Right cardiac atrium (tissue), 5 donors: ENCODE results near the gene KCNC3. TPM values are rescaled to one million over a fixed set of nuclear protein-coding genes. Genes with fewer than 3 reads are reported as not detected.

Source experiments
- ATAC-seq, 2 donors: fragments of 200-7000 bp; cut with Tn5 transposase; one replicate each; pipeline versions ENCODE4 v1.8.0 to v1.9.1; 2020; ENCODE audit warnings: moderate library complexity in 2 of 2, mild to moderate bottlenecking in 1 of 2
- DNase-seq, 3 donors: peaks; one replicate each; pipeline ENCODE4 v3.0.0-alpha.2; 2020
- H3K27ac ChIP-seq: one replicate; pipeline ENCODE4 v1.5.1; 2013; ENCODE audit warnings: mild to moderate bottlenecking, low read length, control low read depth, moderate library complexity
- H3K27me3 ChIP-seq: one replicate; pipeline ENCODE4 v1.6.1; 2013; ENCODE audit not compliant: control insufficient read depth, insufficient read depth
- H3K4me1 ChIP-seq: one replicate; pipeline ENCODE4 v1.6.1; 2013; ENCODE audit warnings: low read length; ENCODE audit not compliant: control insufficient read depth, insufficient read depth
- H3K4me3 ChIP-seq: one replicate; pipeline ENCODE4 v1.5.1; 2013; ENCODE audit warnings: low read length, control low read depth
- H3K9me3 ChIP-seq: one replicate; pipeline ENCODE4 v1.6.1; 2013; ENCODE audit warnings: low read length; ENCODE audit not compliant: control insufficient read depth
- WGBS: extraction: QIAGEN DNeasy Blood & Tissue Kit; methylation state at CpG from one replicate; pipeline ENCODE4 v1.1.7; 2013; 5-methylcytosine and 5-hydroxymethylcytosine counted together
- intact Hi-C, 4 donors: fragments of 100-400 bp; cut with DNase I; formaldehyde crosslinking; loops; one replicate each; pipeline versions ENCODE4 v1.11.0 to v1.14.0; 2022 to 2023
- polyA plus RNA-seq: library from polyadenylated mRNA; stranded (reverse); fragments of 200-250 nt; gene quantifications from one replicate; pipeline ENCODE4 v1.2.3, GENCODE V29; 2013
- total RNA-seq, 4 donors: library from RNA; stranded (reverse); fragmentation: NEBNext Ultra II Directional; extraction: Animal tissue kit (Norgen Biotek cat#: 25700); gene quantifications; one replicate each; pipeline ENCODE4 v1.2.1, GENCODE V29; 2021
- donor health status: healthy with polysubstance abuse.
- donor health status: DM: no; HTN: yes; CAD: no.
- donor health status: DM: no; HTN: no; CAD: no.
- donor health status: DM: no; HTN: yes; CAD: no; lungs with severe emphysema.
- donor health status: DM: yes; HTN: yes; CAD: no.

The KCNC3 gene
- total and polyA plus RNA-seq, 5 donors, result 3.0 to 6.1 (median 4.8) TPM

- DNase-seq, result no peak
- intact Hi-C loops, result no loop called here
- Histone ChIP-seq H3K4me3 (no peak overlapping the region), H3K27me3 (no peaks in the 10 kb centered on the region), H3K9me3 (no peaks in the 10 kb centered on the region), H3K27ac (no peak overlapping the region), H3K4me1 (no peaks in the 10 kb centered on the region)
- ATAC-seq, result peak in 1 of 2 donors; percentile 43
- WGBS, result 22% methylated on average over 20 of the region's 20 CpGs
Measured at GRCh38 chr19:50266896-50267295, 62.3 kb downstream of the KCNC3 start.

- no peaks in the 10 kb centered on the region for H3K9me3 ChIP-seq
- H3K4me3 ChIP-seq, result no peak overlapping the region
- no peak overlapping the region for H3K27ac ChIP-seq
- H3K4me1 ChIP-seq, result no peaks in the 10 kb centered on the region
- WGBS, result 90% methylated on average over 8 of the region's 8 CpGs
- H3K27me3 ChIP-seq, result no peaks in the 10 kb centered on the region
- intact Hi-C loops, result no loop called here
- ATAC-seq (no peak), DNase-seq (no peak)
Measured at GRCh38 chr19:50266041-50266440, 63.1 kb downstream of the KCNC3 start.

DNA sequence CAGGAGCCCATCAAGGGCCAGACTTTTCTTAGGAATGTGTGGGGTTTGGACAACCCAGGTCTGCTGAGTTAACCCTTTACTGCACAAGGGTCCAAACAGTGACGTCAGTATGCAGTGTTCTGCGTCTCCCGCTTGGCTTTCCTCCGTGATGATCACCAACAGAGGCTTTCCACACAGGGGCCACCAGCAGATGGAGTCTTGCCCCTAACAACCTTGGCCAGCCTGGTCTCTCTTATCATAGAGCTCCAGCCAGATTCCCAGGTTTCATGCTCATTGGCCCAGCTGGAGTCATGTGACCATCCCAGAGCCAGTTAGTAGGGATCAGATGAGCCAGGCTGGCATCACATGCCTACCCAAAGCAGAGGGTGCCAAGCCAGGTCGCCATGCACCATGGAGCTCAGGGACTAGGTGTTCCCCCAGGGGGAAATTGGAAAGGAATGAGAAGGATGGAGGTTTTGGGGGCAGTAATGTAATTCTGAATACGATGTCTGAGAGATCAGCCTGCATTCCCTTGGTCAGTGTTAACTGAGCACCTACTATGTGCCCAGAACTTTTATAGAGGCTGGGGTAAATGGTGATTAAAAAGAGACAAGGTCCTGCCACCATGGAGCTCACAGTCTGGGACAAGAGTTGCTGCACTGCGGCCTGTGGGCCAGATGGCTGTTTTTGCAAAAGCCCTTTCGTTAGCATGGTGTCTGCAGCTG lies 64.5 kb downstream of the KCNC3 start:
- H3K9me3 ChIP-seq, result no peaks in the 10 kb centered on the region
- DNase-seq, result no peak
- intact Hi-C loops, result no loop called here
- WGBS, result 79% methylated on average over 8 of the region's 8 CpGs
- no peak for ATAC-seq
- no peak overlapping the region for H3K4me3 ChIP-seq
- H3K27me3 ChIP-seq, result no peaks in the 10 kb centered on the region
- H3K4me1 ChIP-seq, result no peaks in the 10 kb centered on the region
- no peak overlapping the region for H3K27ac ChIP-seq

DNA sequence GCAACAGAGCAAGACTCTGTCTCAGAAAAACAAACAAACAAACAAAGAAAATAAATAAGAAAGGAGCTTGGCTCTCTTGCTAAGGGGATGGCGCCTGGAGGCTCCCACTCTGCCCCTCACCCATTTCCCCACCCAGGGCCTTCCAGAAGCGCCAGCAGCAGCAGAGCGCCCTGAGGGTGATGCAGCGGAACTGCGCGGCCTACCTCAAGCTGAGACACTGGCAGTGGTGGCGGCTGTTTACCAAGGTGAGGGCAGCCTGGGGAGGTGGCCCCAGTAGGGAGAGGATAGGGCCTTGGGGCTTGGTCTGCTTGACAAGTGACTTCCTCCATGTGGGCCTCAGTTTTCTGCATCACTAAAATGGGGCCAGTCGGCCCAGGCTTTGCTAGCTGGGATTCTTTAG lies 66.0 kb downstream of the KCNC3 start:
- WGBS, result 90% methylated on average over 8 of the region's 8 CpGs
- intact Hi-C loops, result no loop called here
- H3K9me3 ChIP-seq, result no peaks in the 10 kb centered on the region
- H3K4me1 ChIP-seq, result no peaks in the 10 kb centered on the region
- DNase-seq (no peak), ATAC-seq (no peak)
- no peaks in the 10 kb centered on the region for H3K27me3 ChIP-seq
- no peak overlapping the region for H3K4me3 ChIP-seq
- no peak overlapping the region for H3K27ac ChIP-seq

Other genes with a start within 250 kb of the KCNC3 start
- not detected for gene IZUMO2, start 166.1 kb downstream of the KCNC3 start, total RNA-seq
- gene IZUMO2, start 166.1 kb downstream of the KCNC3 start, polyA plus RNA-seq, result not detected
- gene MYH14, start 125.8 kb downstream of the KCNC3 start, total RNA-seq, result 10 to 100 TPM; 69.9 to 92.9 (median 76.5) TPM
- 73.6 TPM for gene MYH14, start 125.8 kb downstream of the KCNC3 start, polyA plus RNA-seq
- under 1 TPM in 3 of 4 donors, not detected in 1; 0.43 to 0.84 (median 0.56) TPM for gene NAPSA, start 36.3 kb upstream of the KCNC3 start, total RNA-seq
- 0.72 TPM for gene NAPSA, start 36.3 kb upstream of the KCNC3 start, polyA plus RNA-seq
- 10 to 100 TPM; 68.3 to 74.5 (median 70.2) TPM for gene NR1H2, start 47.1 kb upstream of the KCNC3 start, total RNA-seq
- 80.9 TPM for gene NR1H2, start 47.1 kb upstream of the KCNC3 start, polyA plus RNA-seq
- gene POLD1, start 55.0 kb upstream of the KCNC3 start, total RNA-seq, result 10 to 100 TPM in 3 of 4 donors, 1 to 10 TPM in 1; 9.0 to 12.5 (median 11.6) TPM
- 8.7 TPM for gene POLD1, start 55.0 kb upstream of the KCNC3 start, polyA plus RNA-seq
- gene SPIB, start 89.6 kb upstream of the KCNC3 start, total RNA-seq, result under 1 TPM in 2 of 4 donors, not detected in 2; 0.14 to 0.29 TPM
- gene SPIB, start 89.6 kb upstream of the KCNC3 start, polyA plus RNA-seq, result 0.02 TPM
- gene MYBPC2, start 103.5 kb upstream of the KCNC3 start, total RNA-seq, result not detected
- not detected for gene MYBPC2, start 103.5 kb upstream of the KCNC3 start, polyA plus RNA-seq
- 100 to 1,000 TPM in 3 of 4 donors, 10 to 100 TPM in 1; 98.5 to 118 (median 104) TPM for gene EMC10, start 147.1 kb upstream of the KCNC3 start, total RNA-seq
- 134 TPM for gene EMC10, start 147.1 kb upstream of the KCNC3 start, polyA plus RNA-seq
- 1 to 10 TPM in 3 of 4 donors, under 1 TPM in 1; 0.86 to 2.3 (median 1.9) TPM for gene GARIN5A, start 147.5 kb upstream of the KCNC3 start, total RNA-seq
- gene GARIN5A, start 147.5 kb upstream of the KCNC3 start, polyA plus RNA-seq, result 3.0 TPM
- 10 to 100 TPM; 24.2 to 40.5 (median 39.5) TPM for gene JOSD2, start 181.8 kb upstream of the KCNC3 start, total RNA-seq
- 55.2 TPM for gene JOSD2, start 181.8 kb upstream of the KCNC3 start, polyA plus RNA-seq
- not detected for gene ASPDH, start 184.5 kb upstream of the KCNC3 start, total RNA-seq
- gene ASPDH, start 184.5 kb upstream of the KCNC3 start, polyA plus RNA-seq, result not detected
- gene LRRC4B, start 239.1 kb upstream of the KCNC3 start, total RNA-seq, result 1 to 10 TPM; 1.2 to 3.2 (median 2.0) TPM
- gene LRRC4B, start 239.1 kb upstream of the KCNC3 start, polyA plus RNA-seq, result 1.6 TPM